Measurements from ENCODE around the gene UBE3C.

The UBE3C gene

DNA sequence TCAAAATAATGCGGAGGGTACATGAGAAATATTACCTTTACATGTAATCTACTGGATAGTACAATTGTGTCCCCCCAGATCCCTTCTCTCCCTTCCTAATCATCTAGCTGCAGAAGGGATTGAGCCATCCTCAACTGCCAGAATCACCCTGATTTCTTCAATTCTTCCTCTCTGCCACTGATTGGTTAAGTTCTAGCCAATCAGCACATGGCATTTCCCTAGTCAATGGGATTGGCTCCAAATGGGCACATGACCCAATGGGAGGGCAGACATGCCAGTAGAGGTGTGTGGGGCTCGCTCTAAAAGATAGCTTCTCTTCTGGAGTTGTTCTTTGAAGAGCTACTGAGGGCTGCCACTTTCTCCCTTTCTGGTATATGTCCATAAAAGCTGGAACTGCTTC is 20.9 kb upstream of the UBE3C start:
- H3K4me3 ChIP-seq (ENCODE audit: low read depth, low read length), result no peak overlapping the region
- TF ChIP-seq, protein P1, sequence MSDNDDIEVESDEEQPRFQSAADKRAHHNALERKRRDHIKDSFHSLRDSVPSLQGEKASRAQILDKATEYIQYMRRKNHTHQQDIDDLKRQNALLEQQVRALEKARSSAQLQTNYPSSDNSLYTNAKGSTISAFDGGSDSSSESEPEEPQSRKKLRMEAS (IDR thresholded peaks at IDR 0.05; ENCODE audit: low read depth, low read length), result 0 out of 2 replicates have a peak, but pooled peaks have one; percentile 14
- TF ChIP-seq, protein P2, sequence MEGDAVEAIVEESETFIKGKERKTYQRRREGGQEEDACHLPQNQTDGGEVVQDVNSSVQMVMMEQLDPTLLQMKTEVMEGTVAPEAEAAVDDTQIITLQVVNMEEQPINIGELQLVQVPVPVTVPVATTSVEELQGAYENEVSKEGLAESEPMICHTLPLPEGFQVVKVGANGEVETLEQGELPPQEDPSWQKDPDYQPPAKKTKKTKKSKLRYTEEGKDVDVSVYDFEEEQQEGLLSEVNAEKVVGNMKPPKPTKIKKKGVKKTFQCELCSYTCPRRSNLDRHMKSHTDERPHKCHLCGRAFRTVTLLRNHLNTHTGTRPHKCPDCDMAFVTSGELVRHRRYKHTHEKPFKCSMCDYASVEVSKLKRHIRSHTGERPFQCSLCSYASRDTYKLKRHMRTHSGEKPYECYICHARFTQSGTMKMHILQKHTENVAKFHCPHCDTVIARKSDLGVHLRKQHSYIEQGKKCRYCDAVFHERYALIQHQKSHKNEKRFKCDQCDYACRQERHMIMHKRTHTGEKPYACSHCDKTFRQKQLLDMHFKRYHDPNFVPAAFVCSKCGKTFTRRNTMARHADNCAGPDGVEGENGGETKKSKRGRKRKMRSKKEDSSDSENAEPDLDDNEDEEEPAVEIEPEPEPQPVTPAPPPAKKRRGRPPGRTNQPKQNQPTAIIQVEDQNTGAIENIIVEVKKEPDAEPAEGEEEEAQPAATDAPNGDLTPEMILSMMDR (IDR thresholded peaks at IDR 0.05; ENCODE audit: low read depth, low read length), result no peak
- TF ChIP-seq POLR2A (IDR thresholded peaks at IDR 0.05; ENCODE audit: extremely low read depth, insufficient read length) (no peak), MYC (IDR thresholded peaks at IDR 0.05; ENCODE audit: low read depth, low read length) (no peak)
- DNase-seq (ENCODE audit: low read depth), result no peak

DNA sequence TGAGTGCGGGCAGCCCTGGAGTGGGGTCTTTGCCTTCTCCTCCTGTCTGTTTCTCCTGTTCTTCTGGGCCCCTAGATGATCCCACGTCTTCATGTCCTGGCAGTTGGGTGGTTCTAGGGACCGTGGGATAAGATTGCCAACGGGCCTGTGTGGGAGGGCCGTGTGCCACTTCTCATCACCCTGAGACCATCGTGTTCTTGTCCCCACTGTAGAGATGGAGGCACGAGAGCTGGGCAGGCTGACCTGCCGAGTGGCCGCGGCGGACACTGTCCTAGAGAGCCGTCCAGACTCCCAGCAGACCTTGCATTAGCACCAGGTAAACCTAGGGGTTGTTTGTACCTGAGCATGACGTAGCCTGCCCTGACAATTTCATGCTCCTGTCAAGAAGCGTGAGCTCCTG is 18.5 kb upstream of the UBE3C start:
- no peak overlapping the region for H3K4me3 ChIP-seq (ENCODE audit: low read depth, low read length)
- TF ChIP-seq, protein P1 (IDR thresholded peaks at IDR 0.05; ENCODE audit: low read depth, low read length), result no peak
- TF ChIP-seq, protein P2 (IDR thresholded peaks at IDR 0.05; ENCODE audit: low read depth, low read length), result no peak
- TF ChIP-seq POLR2A (IDR thresholded peaks at IDR 0.05; ENCODE audit: extremely low read depth, insufficient read length) (no peak), MYC (IDR thresholded peaks at IDR 0.05; ENCODE audit: low read depth, low read length) (no peak)
- DNase-seq (ENCODE audit: low read depth), result no peak

DNA sequence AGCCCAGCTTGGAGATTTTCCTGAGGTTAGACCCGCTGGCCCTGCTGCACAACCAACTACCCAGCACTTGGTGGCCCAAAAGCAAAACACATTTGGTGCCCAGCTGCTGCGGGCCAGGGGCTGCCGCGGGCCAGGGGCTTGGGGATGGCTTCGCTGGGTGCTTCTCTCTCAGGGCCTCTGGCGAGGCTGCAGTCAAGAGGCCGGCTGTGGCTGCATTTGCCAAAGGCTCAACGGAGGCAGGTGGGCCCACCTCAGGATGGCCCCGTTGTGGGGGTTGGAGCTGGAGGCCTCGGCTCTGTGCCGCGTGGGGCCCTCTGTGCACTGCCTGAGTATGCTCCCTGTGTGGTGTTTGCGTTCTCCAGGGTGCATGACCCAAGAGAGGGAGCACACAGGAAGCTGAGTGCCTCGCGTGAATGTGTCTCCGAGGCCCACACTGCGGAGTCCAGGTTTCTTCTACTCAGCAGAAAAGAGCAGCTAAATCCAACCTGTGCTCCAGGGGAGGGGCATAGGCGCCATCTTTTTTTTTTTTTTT is 17.5 kb upstream of the UBE3C start:
- TF ChIP-seq POLR2A (IDR thresholded peaks at IDR 0.05; ENCODE audit: extremely low read depth, insufficient read length) (no peak), MYC (IDR thresholded peaks at IDR 0.05; ENCODE audit: low read depth, low read length) (no peak)
- TF ChIP-seq, protein P2 (IDR thresholded peaks at IDR 0.05; ENCODE audit: low read depth, low read length), result no peak
- TF ChIP-seq, protein P1 (IDR thresholded peaks at IDR 0.05; ENCODE audit: low read depth, low read length), result no peak
- DNase-seq (ENCODE audit: low read depth), result no peak
- H3K4me3 ChIP-seq (ENCODE audit: low read depth, low read length), result no peak overlapping the region

DNA sequence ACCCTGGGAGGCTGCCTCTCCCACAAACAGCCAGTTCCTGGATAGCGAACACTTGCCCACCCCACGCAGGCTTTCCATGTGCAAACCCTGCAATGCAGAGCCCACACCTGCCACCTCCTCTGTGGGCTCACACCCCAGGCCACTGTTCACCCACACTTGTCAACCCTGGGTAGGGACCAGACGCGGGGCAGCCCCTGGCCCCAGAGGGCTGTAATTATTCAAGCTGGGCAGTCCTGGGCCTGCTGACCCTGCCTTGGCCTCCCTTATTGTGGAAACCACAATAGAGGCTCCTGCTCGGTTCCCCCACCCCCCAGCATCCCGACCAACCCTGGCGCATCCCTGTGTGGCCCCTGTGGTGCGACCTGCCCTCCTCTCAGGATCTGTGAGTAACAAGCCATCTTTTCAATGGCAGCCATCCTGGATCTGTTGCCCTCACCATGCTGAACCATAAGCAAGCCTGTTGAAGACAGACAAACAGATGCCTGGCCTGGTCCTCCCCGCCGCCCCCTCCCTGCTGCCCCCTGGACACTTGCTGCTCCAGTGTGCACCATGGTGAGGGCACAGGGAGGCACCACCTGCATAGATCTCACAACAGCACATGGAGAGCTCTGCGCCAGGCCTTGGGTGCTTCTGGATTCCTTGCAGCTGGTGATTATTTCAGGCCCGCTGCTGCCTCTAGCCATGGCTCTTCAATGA is 15.8 kb upstream of the UBE3C start:
- no peak for TF ChIP-seq POLR2A (IDR thresholded peaks at IDR 0.05; ENCODE audit: extremely low read depth, insufficient read length)
- TF ChIP-seq MYC (IDR thresholded peaks at IDR 0.05; ENCODE audit: low read depth, low read length), result no peak
- TF ChIP-seq, protein P1 (IDR thresholded peaks at IDR 0.05; ENCODE audit: low read depth, low read length), result no peak
- TF ChIP-seq, protein P2 (IDR thresholded peaks at IDR 0.05; ENCODE audit: low read depth, low read length), result no peak
- no peak for DNase-seq (ENCODE audit: low read depth)

DNA sequence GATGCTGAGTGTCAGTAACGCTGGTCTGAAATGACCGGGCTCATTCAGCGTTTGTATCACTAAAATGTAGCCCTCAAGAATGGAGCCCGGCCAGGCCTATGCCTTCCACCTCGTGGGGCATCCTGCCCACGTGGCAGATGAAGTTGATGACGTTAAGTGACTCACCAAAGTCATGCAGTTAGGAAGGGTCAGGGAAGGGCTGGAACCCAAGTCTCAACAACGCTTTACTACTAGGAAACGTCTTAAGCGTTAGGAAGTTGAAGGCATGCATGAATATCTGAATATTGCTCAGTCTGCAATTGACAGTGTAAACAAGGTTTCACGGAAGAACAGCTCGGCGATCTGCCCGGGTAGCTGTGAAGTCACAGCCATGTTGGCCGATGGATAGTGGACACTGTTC is 14.0 kb upstream of the UBE3C start:
- no peak for TF ChIP-seq MYC (IDR thresholded peaks at IDR 0.05; ENCODE audit: low read depth, low read length)
- TF ChIP-seq, protein P1 (IDR thresholded peaks at IDR 0.05; ENCODE audit: low read depth, low read length), result no peak
- no peak overlapping the region for H3K4me3 ChIP-seq (ENCODE audit: low read depth, low read length)
- DNase-seq (ENCODE audit: low read depth), result no peak

More for the DNA sequence above, 15.8 kb upstream of the UBE3C start:
- no peak overlapping the region for H3K4me3 ChIP-seq (ENCODE audit: low read depth, low read length)
